K562 (cell line): ENCODE measurements around the gene THAP11. TPM values are rescaled to one million over a fixed set of nuclear protein-coding genes. Genes with fewer than 3 reads are reported as not detected.

Source experiments
- CGGBP1 ChIP-seq: fragments of 250-450 bp; sonication (Bioruptor Pico); IDR thresholded peaks from 2 replicates; pipeline ENCODE4 v1.9.0; 2021; ENCODE audit warnings: mild to moderate bottlenecking
- CREM ChIP-seq: IDR thresholded peaks from 2 replicates; pipeline ENCODE4 v1.6.1; 2014; ENCODE audit warnings: antibody characterized with exemption, low read depth
- CXXC5 ChIP-seq: fragments of 250-450 bp; sonication (Bioruptor Pico); IDR thresholded peaks from 2 replicates; pipeline ENCODE4 v1.8.0; 2022; ENCODE audit warnings: inconsistent platforms, mild to moderate bottlenecking, moderate library complexity
- E2F1 ChIP-seq: sonication (generic); formaldehyde crosslinking; IDR thresholded peaks from 2 replicates; pipeline ENCODE4 v1.8.1; 2023; ENCODE audit warnings: mild to moderate bottlenecking, missing genetic modification reagents, moderate library complexity
- ETV1 ChIP-seq: fragments of 450-650 bp; conservative IDR thresholded peaks from 2 replicates; pipeline ENCODE4 v1.6.1; 2016; ENCODE audit warnings: missing genetic modification characterization, control low read depth, low read depth, missing compliant biosample characterization
- HMGXB4 ChIP-seq: sonication (generic); formaldehyde crosslinking; IDR thresholded peaks from 2 replicates; pipeline ENCODE4 v1.8.1; 2023; ENCODE audit warnings: mild to moderate bottlenecking, missing genetic modification reagents
- NRF1 ChIP-seq, 2 experiments: fragments of 450-650 bp; IDR thresholded peaks in 1 of 2; conservative IDR thresholded peaks in 1 of 2; 2 replicates each; pipeline ENCODE4 v1.6.1; 2014; ENCODE audit warnings: mild to moderate bottlenecking in 2 of 2
- RBM25 ChIP-seq: fragments of 200-400 bp; formaldehyde crosslinking; IDR thresholded peaks from 2 replicates; pipeline ENCODE4 v1.6.1; 2018; ENCODE audit warnings: low read length, low read depth, moderate library complexity; ENCODE audit not compliant: severe bottlenecking
- STAT6 ChIP-seq: sonication (generic); formaldehyde crosslinking; IDR thresholded peaks from 2 replicates; pipeline ENCODE4 v1.8.1; 2023; ENCODE audit warnings: mild to moderate bottlenecking, missing genetic modification reagents
- ZNF212 ChIP-seq: fragments of 450-650 bp; formaldehyde crosslinking; IDR thresholded peaks from 2 replicates; pipeline ENCODE4 v1.4.0; 2020; ENCODE audit warnings: mild to moderate bottlenecking
- polyA plus RNA-seq, 8 experiments: library from polyadenylated mRNA; depleted of rRNA in 4 of 8; stranded (reverse) in 5 of 8; unstranded in 3 of 8; fragments of >200 nt; fragmentation: Nextera tagmentation in 2 of 8; fragmentation: Illumina TruSeq in 1 of 8; extraction: Ambion mirVana in 2 of 8; extraction: Trizol in 1 of 8; gene quantifications; 2 replicates each; pipeline versions ENCODE4 v1.2.1 to v1.2.3, GENCODE V29; 2011 to 2014; ENCODE audit warnings: inconsistent platforms in 1 of 8, missing spikeins in 1 of 8
- total RNA-seq, 7 experiments: library from RNA; depleted of rRNA in 6 of 7; stranded (reverse); fragments of >200 nt in 6 of 7; fragmentation: Illumina TruSeq in 2 of 7; extraction: Trizol in 2 of 7; gene quantifications; 2 replicates each; pipeline versions ENCODE4 v1.2.1 to v1.2.3, GENCODE V29; 2011 to 2021; ENCODE audit warnings: low replicate concordance in 1 of 7
- TF ChIP-seq, protein P1 (sequence below): fragments of 450-650 bp; IDR thresholded peaks from 2 replicates; pipeline ENCODE4 v1.6.1; 2016
- TF ChIP-seq, protein P2 (sequence below): sonication (generic); formaldehyde crosslinking; IDR thresholded peaks from 2 replicates; pipeline ENCODE4 v1.8.0; 2022; ENCODE audit warnings: mild to moderate bottlenecking, missing genetic modification reagents

THAP11 gene
- total and polyA plus RNA-seq, 9 of the 15 experiments (the other 6 are each of a cell fraction or from before 2014, with no cell fraction given): 2.4 to 31.6 (median 21.4) TPM

DNA sequence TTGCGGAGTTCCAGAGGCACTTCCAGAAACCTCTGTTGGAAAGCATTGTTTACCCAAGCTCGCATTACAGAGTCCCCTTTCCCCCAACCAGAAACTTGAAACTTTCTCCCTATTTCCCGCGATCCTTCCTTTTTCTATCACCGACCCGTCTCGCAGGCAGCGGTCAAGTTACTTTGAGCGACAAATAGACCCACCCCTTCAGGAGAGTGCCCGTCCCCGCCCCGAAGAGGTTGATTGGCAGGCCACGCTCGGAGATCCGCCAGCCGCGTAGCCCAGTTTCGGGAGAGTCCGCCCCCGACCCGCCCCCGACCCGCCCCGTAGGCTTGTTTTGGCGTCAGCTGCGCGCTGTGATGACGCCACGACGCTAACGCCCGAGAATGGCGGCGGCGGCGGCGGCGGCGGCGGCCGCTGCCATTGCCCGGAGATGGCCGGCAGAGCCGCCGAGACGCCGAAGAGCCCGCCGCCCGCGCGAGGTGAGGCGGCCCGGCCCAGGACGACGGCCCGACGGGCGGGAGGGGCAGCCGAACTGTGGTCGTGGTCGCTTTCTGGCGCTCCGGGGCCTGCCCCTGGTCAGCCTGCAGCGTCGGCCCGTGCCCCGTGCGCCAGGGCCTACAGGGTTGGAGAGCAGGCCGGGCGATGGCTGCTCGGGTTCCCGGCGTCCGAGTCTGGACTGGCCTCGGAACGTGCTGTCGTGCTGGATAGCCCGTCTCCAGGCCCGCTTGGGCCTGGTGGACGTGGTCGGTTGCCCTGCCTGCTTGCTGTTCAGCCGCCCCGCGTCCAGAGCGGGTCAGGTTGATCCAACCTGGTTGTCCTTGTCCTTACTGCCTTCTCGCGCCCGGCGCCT, 51.0 kb downstream of the THAP11 start, which contains the start of gene PSKH1 (continued):
- TF ChIP-seq E2F1 (CRISPR knock-in tag) (0 out of 2 replicates have a peak, but pooled peaks have one; percentile 35), NRF1 (conservative IDR thresholded peaks at IDR 0.05 in 1 of 2, IDR thresholded peaks at IDR 0.05 in 1 of 2) (peak in 1 of 2 experiments; percentile 35; a peak in 1 of 4 replicates), ETV1 (tag) (no peak), CREM (peak; percentile 98), CXXC5 (CRISPR knock-in tag) (peak; percentile 95), CGGBP1 (CRISPR knock-in tag) (peak; percentile 85; the same call in 1 of the 2 replicates), RBM25 (peak; percentile 19), STAT6 (CRISPR knock-in tag) (no peak), HMGXB4 (CRISPR knock-in tag) (peak; percentile 56; the same call in 1 of the 2 replicates), ZNF212 (CRISPR knock-in tag) (peak; percentile 49; the same call in 1 of the 2 replicates)
- TF ChIP-seq, protein P1, sequence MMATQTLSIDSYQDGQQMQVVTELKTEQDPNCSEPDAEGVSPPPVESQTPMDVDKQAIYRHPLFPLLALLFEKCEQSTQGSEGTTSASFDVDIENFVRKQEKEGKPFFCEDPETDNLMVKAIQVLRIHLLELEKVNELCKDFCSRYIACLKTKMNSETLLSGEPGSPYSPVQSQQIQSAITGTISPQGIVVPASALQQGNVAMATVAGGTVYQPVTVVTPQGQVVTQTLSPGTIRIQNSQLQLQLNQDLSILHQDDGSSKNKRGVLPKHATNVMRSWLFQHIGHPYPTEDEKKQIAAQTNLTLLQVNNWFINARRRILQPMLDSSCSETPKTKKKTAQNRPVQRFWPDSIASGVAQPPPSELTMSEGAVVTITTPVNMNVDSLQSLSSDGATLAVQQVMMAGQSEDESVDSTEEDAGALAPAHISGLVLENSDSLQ: peak; percentile 99
- TF ChIP-seq, protein P2, sequence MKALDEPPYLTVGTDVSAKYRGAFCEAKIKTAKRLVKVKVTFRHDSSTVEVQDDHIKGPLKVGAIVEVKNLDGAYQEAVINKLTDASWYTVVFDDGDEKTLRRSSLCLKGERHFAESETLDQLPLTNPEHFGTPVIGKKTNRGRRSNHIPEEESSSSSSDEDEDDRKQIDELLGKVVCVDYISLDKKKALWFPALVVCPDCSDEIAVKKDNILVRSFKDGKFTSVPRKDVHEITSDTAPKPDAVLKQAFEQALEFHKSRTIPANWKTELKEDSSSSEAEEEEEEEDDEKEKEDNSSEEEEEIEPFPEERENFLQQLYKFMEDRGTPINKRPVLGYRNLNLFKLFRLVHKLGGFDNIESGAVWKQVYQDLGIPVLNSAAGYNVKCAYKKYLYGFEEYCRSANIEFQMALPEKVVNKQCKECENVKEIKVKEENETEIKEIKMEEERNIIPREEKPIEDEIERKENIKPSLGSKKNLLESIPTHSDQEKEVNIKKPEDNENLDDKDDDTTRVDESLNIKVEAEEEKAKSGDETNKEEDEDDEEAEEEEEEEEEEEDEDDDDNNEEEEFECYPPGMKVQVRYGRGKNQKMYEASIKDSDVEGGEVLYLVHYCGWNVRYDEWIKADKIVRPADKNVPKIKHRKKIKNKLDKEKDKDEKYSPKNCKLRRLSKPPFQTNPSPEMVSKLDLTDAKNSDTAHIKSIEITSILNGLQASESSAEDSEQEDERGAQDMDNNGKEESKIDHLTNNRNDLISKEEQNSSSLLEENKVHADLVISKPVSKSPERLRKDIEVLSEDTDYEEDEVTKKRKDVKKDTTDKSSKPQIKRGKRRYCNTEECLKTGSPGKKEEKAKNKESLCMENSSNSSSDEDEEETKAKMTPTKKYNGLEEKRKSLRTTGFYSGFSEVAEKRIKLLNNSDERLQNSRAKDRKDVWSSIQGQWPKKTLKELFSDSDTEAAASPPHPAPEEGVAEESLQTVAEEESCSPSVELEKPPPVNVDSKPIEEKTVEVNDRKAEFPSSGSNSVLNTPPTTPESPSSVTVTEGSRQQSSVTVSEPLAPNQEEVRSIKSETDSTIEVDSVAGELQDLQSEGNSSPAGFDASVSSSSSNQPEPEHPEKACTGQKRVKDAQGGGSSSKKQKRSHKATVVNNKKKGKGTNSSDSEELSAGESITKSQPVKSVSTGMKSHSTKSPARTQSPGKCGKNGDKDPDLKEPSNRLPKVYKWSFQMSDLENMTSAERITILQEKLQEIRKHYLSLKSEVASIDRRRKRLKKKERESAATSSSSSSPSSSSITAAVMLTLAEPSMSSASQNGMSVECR (CRISPR knock-in tag): peak; percentile 84
